ENCODE data around the gene CAMTA1.

CAMTA1 gene

GRCh38 chr1:7611421-7612010, 826.3 kb downstream of the CAMTA1 start:
- FAIRE-seq: no peak

- no peak for FAIRE-seq
Observed at GRCh38 chr1:7613106-7613850, 828.0 kb downstream of the CAMTA1 start.

- FAIRE-seq: no peak
Observed at GRCh38 chr1:7613851-7614205, 828.6 kb downstream of the CAMTA1 start.

- no peak for FAIRE-seq
Observed at GRCh38 chr1:7614576-7615074, 829.4 kb downstream of the CAMTA1 start.

- no peak for FAIRE-seq
Observed at GRCh38 chr1:7615138-7615537, 829.9 kb downstream of the CAMTA1 start.

- FAIRE-seq: no peak
Observed at GRCh38 chr1:7616076-7616832, 831.0 kb downstream of the CAMTA1 start.

GRCh38 chr1:7616953-7617352, 831.7 kb downstream of the CAMTA1 start:
- FAIRE-seq: no peak

- no peak for FAIRE-seq
Observed at GRCh38 chr1:7617826-7618225, 832.6 kb downstream of the CAMTA1 start.

- no peak for FAIRE-seq
Observed at GRCh38 chr1:7620196-7620595, 834.9 kb downstream of the CAMTA1 start.

- FAIRE-seq: no peak
Observed at GRCh38 chr1:7621334-7622219, 836.3 kb downstream of the CAMTA1 start.

- no peak for FAIRE-seq
Observed at GRCh38 chr1:7623842-7624241, 838.6 kb downstream of the CAMTA1 start.

GRCh38 chr1:7624791-7625355, 839.6 kb downstream of the CAMTA1 start:
- FAIRE-seq: no peak

- FAIRE-seq: no peak
Observed at GRCh38 chr1:7625401-7625800, 840.1 kb downstream of the CAMTA1 start.

- FAIRE-seq: no peak
Observed at GRCh38 chr1:7628273-7628672, 843.0 kb downstream of the CAMTA1 start.

- FAIRE-seq: no peak
Observed at GRCh38 chr1:7629011-7629410, 843.8 kb downstream of the CAMTA1 start.

- FAIRE-seq: no peak
Observed at GRCh38 chr1:7629465-7630195, 844.4 kb downstream of the CAMTA1 start.

- no peak for FAIRE-seq
Observed at GRCh38 chr1:7630378-7630777, 845.1 kb downstream of the CAMTA1 start.

GRCh38 chr1:7632176-7632575, 846.9 kb downstream of the CAMTA1 start:
- no peak for FAIRE-seq

- FAIRE-seq: no peak
Observed at GRCh38 chr1:7632681-7633080, 847.4 kb downstream of the CAMTA1 start.

- FAIRE-seq: no peak
Observed at GRCh38 chr1:7633506-7634245, 848.4 kb downstream of the CAMTA1 start.

Measured in endometrium (tissue), 2 donors.